ENCODE results near the gene CCDC138. TPM values are rescaled to one million over a fixed set of nuclear protein-coding genes. Genes with fewer than 3 reads are reported as not detected.

Gene CCDC138
- total RNA-seq, 1 experiment from 2014 or later, result 25.8 TPM

GRCh38 chr2:108920686-108921085 is 134.1 kb downstream of the CCDC138 start:
- CTCF ChIA-PET, result no interaction called here
- H3K27me3 ChIP-seq (replicated peaks; ENCODE audit: insufficient read depth, low read depth, low read length, poor library complexity), result no peaks in the 10 kb centered on the region
- H3K4me3 ChIP-seq (ENCODE audit: low read depth, low read length, poor library complexity, severe bottlenecking), result no peak overlapping the region
- H3K36me3 ChIP-seq (ENCODE audit: insufficient read depth, low read length, poor library complexity, severe bottlenecking), result no peaks in the 10 kb centered on the region
- intact Hi-C loops (cut with micrococcal nuclease; ENCODE audit: unreplicated experiment), result no loop called here
- POLR2A ChIA-PET (ENCODE audit: low non-redundant PET), result no interaction called here
- DNase-seq (ENCODE audit: low spot score), result no peak
- TF ChIP-seq CTCF (conservative IDR thresholded peaks at IDR 0.05; ENCODE audit: low read depth, low read length) (no peak), EZH2 (IDR thresholded peaks at IDR 0.05; ENCODE audit: borderline replicate concordance, low read depth, low read length, poor library complexity, severe bottlenecking) (no peak)
- no TSS peak for BruUV-seq (replicated peaks)
- H3K9me3 ChIP-seq (ENCODE audit: low read depth, low read length, poor library complexity, severe bottlenecking), result no peaks in the 10 kb centered on the region
- no peaks in the 10 kb centered on the region for H3K4me1 ChIP-seq (ENCODE audit: insufficient read depth, low read length, poor library complexity, severe bottlenecking)
- no peak overlapping the region for H3K27ac ChIP-seq (ENCODE audit: low read depth, low read length, poor library complexity, severe bottlenecking)

GRCh38 chr2:108921096-108922030 is 134.8 kb downstream of the CCDC138 start:
- H3K4me3 ChIP-seq (ENCODE audit: low read depth, low read length, poor library complexity, severe bottlenecking), result no peak overlapping the region
- H3K9me3 ChIP-seq (ENCODE audit: low read depth, low read length, poor library complexity, severe bottlenecking), result no peaks in the 10 kb centered on the region
- H3K27ac ChIP-seq (ENCODE audit: low read depth, low read length, poor library complexity, severe bottlenecking), result no peak overlapping the region
- no peaks in the 10 kb centered on the region for H3K4me1 ChIP-seq (ENCODE audit: insufficient read depth, low read length, poor library complexity, severe bottlenecking)
- ChIA-PET POLR2A (ENCODE audit: low non-redundant PET) (no interaction called here), CTCF (no interaction called here)
- DNase-seq (ENCODE audit: low spot score), result no peak
- intact Hi-C loops (cut with micrococcal nuclease; ENCODE audit: unreplicated experiment), result no loop called here
- BruUV-seq (replicated peaks), result no TSS peak
- no peaks in the 10 kb centered on the region for H3K36me3 ChIP-seq (ENCODE audit: insufficient read depth, low read length, poor library complexity, severe bottlenecking)
- H3K27me3 ChIP-seq (replicated peaks; ENCODE audit: insufficient read depth, low read depth, low read length, poor library complexity), result no peaks in the 10 kb centered on the region
- no peak for TF ChIP-seq CTCF (conservative IDR thresholded peaks at IDR 0.05; ENCODE audit: low read depth, low read length)
- no peak for TF ChIP-seq EZH2 (IDR thresholded peaks at IDR 0.05; ENCODE audit: borderline replicate concordance, low read depth, low read length, poor library complexity, severe bottlenecking)

GRCh38 chr2:108922141-108922915 is 135.8 kb downstream of the CCDC138 start:
- no peak overlapping the region for H3K4me3 ChIP-seq (ENCODE audit: low read depth, low read length, poor library complexity, severe bottlenecking)
- H3K27ac ChIP-seq (ENCODE audit: low read depth, low read length, poor library complexity, severe bottlenecking), result no peak overlapping the region
- no peaks in the 10 kb centered on the region for H3K4me1 ChIP-seq (ENCODE audit: insufficient read depth, low read length, poor library complexity, severe bottlenecking)
- ChIA-PET CTCF (no interaction called here), POLR2A (ENCODE audit: low non-redundant PET) (no interaction called here)
- no peaks in the 10 kb centered on the region for H3K9me3 ChIP-seq (ENCODE audit: low read depth, low read length, poor library complexity, severe bottlenecking)
- no peak for DNase-seq (ENCODE audit: low spot score)
- no peaks in the 10 kb centered on the region for H3K27me3 ChIP-seq (replicated peaks; ENCODE audit: insufficient read depth, low read depth, low read length, poor library complexity)
- no TSS peak for BruUV-seq (replicated peaks)
- intact Hi-C loops (cut with micrococcal nuclease; ENCODE audit: unreplicated experiment), result no loop called here
- TF ChIP-seq EZH2 (IDR thresholded peaks at IDR 0.05; ENCODE audit: borderline replicate concordance, low read depth, low read length, poor library complexity, severe bottlenecking) (no peak), CTCF (conservative IDR thresholded peaks at IDR 0.05; ENCODE audit: low read depth, low read length) (no peak)
- no peaks in the 10 kb centered on the region for H3K36me3 ChIP-seq (ENCODE audit: insufficient read depth, low read length, poor library complexity, severe bottlenecking)
